ENCODE results near the gene TTLL3. TPM values are rescaled to one million over a fixed set of nuclear protein-coding genes. Genes with fewer than 3 reads are reported as not detected.
"Not testable (repeated sequence)": the region's sequence is repeated elsewhere in the genome, so short reads cannot be mapped to it uniquely, and the experiment has no call there.

TTLL3 gene
- total and polyA plus RNA-seq, 2 donors (not counting 3 experiments of a cell fraction or from before 2014, with no cell fraction given), result 43.5 to 65.2 TPM

DNA sequence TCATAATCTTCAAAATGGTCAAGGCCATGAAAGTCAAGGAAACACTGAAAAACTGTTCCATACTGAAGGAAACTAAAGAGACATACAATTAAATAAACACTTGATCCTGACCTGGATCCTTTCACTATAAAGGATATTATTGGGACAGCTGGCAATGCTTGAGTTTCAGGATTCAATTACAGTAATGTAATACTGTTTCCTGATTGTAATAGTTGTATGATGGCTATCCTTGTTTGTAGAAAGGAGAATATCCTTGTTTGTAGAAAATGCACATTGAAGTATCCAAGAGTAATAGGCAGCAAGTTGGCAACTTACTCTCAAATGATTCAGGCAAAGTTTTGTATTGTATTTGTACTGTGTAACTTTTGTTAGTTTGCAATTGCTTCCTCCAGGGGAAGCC is 65.4 kb downstream of the TTLL3 start:
- Histone ChIP-seq H3K9me3 (replicated peaks; ENCODE audit: control insufficient read depth, insufficient read depth, low read length) (no peaks in the 10 kb centered on the region), H3K27me3 (ENCODE audit: control insufficient read depth in 2 of 2, insufficient read depth in 2 of 2, low read length in 2 of 2) (no peaks in the 10 kb centered on the region), H3K4me2 (ENCODE audit: insufficient read depth, low read length) (no peak overlapping the region), H3K9me1 (replicated peaks; ENCODE audit: control insufficient read depth, extremely low read depth, insufficient read depth, low read length) (no peaks in the 10 kb centered on the region), H3K4me3 (replicated peaks in 1 of 3; ENCODE audit: insufficient read depth in 1 of 3, low read depth in 1 of 3, low read length in 3 of 3) (no peak overlapping the region), H2AFZ (ENCODE audit: low read depth, low read length) (no peak overlapping the region), H3K9ac (replicated peaks; ENCODE audit: extremely low read depth, insufficient read depth, low read length) (no peak overlapping the region), H4K20me1 (replicated peaks; ENCODE audit: control insufficient read depth, extremely low read depth, insufficient read depth, low read length) (no peaks in the 10 kb centered on the region), H3K4me1 (ENCODE audit: control insufficient read depth, extremely low read depth, insufficient read depth, low read length) (no peaks in the 10 kb centered on the region), H3K27ac (ENCODE audit: insufficient read depth, low read depth, low read length) (no peak overlapping the region), H3K36me3 (ENCODE audit: control insufficient read depth in 2 of 2, extremely low read depth in 1 of 2, insufficient read depth in 2 of 2, low read length in 2 of 2) (no peaks in the 10 kb centered on the region), H3K79me2 (ENCODE audit: control insufficient read depth, insufficient read depth, low read length) (no peaks in the 10 kb centered on the region)
- no peak for TF ChIP-seq JUN (IDR thresholded peaks at IDR 0.05; ENCODE audit: borderline replicate concordance, insufficient read depth, insufficient read length, low read depth)
- TF ChIP-seq GATA2 (IDR thresholded peaks at IDR 0.05; ENCODE audit: insufficient read depth, insufficient read length, low read depth, low read length), result no peak
- TF ChIP-seq POLR2A (IDR thresholded peaks at IDR 0.05; ENCODE audit: low read depth, low read length), result no peak
- TF ChIP-seq, protein P1, sequence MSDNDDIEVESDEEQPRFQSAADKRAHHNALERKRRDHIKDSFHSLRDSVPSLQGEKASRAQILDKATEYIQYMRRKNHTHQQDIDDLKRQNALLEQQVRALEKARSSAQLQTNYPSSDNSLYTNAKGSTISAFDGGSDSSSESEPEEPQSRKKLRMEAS (IDR thresholded peaks at IDR 0.05; ENCODE audit: insufficient read depth, insufficient read length), result no peak
- no peak for TF ChIP-seq POLR2AphosphoS5 (IDR thresholded peaks at IDR 0.05; ENCODE audit: insufficient read depth, low read depth, low read length)
- TF ChIP-seq, protein P2, sequence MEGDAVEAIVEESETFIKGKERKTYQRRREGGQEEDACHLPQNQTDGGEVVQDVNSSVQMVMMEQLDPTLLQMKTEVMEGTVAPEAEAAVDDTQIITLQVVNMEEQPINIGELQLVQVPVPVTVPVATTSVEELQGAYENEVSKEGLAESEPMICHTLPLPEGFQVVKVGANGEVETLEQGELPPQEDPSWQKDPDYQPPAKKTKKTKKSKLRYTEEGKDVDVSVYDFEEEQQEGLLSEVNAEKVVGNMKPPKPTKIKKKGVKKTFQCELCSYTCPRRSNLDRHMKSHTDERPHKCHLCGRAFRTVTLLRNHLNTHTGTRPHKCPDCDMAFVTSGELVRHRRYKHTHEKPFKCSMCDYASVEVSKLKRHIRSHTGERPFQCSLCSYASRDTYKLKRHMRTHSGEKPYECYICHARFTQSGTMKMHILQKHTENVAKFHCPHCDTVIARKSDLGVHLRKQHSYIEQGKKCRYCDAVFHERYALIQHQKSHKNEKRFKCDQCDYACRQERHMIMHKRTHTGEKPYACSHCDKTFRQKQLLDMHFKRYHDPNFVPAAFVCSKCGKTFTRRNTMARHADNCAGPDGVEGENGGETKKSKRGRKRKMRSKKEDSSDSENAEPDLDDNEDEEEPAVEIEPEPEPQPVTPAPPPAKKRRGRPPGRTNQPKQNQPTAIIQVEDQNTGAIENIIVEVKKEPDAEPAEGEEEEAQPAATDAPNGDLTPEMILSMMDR (IDR thresholded peaks at IDR 0.05; ENCODE audit: extremely low read depth in 1 of 2, insufficient read depth in 1 of 2, low read depth in 1 of 2, low read length in 2 of 2), result no peak
- TF ChIP-seq FOS (IDR thresholded peaks at IDR 0.05; ENCODE audit: borderline replicate concordance, insufficient read depth, low read length), result no peak
- TF ChIP-seq MYC (IDR thresholded peaks at IDR 0.05; ENCODE audit: low read depth, low read length), result no peak
- no peak for TF ChIP-seq EZH2 (IDR thresholded peaks at IDR 0.05; ENCODE audit: borderline replicate concordance, low read depth, low read length, severe bottlenecking)
- BruUV-seq (replicated peaks), result no TSS peak
- POLR2A ChIA-PET, result no interaction called here
- FAIRE-seq (no peak), DNase-seq (ENCODE audit: low read depth, low spot score) (no peak)
- intact Hi-C loops (cut with micrococcal nuclease), result no loop called here
- dilution Hi-C loops (cut with MboI; ENCODE audit: extremely low pct_ligation_motif_present, low sequenced_read_pairs), result no loop called here
- CTCF ChIA-PET, result interaction anchor here (0.8 kb wide), 1 partner anchor 17 kb away, joined by 3 read pairs; no protein-coding TSS in a partner anchor

DNA sequence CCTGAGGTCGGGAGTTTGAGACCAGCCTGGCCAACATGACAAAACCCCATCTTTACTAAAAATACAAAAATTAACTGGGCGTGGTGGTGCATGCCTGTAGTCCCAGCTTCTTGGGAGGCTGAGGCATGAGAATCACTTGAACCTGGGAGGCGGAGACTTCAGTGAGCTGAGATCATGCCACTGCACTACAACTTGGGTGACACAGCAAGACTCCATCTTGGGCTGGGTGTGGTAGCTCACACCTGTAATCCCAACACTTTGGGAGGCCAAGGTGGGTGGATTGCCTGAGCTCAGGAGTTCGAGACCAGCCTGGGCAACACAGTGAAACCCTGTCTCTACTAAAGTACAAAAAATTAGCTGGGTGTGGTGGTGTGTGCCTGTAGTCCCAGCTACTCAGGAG is 66.2 kb downstream of the TTLL3 start:
- H4K20me1 ChIP-seq (replicated peaks; ENCODE audit: control insufficient read depth, extremely low read depth, insufficient read depth, low read length); H3K27ac ChIP-seq (ENCODE audit: insufficient read depth, low read depth, low read length); POLR2A ChIA-PET; intact Hi-C loops (cut with micrococcal nuclease); H3K4me1 ChIP-seq (ENCODE audit: control insufficient read depth, extremely low read depth, insufficient read depth, low read length); H3K4me3 ChIP-seq (replicated peaks in 1 of 3; ENCODE audit: insufficient read depth in 1 of 3, low read depth in 1 of 3, low read length in 3 of 3); H3K79me2 ChIP-seq (ENCODE audit: control insufficient read depth, insufficient read depth, low read length); DNase-seq (ENCODE audit: low read depth, low spot score); dilution Hi-C loops (cut with MboI; ENCODE audit: extremely low pct_ligation_motif_present, low sequenced_read_pairs); H3K36me3 ChIP-seq (ENCODE audit: control insufficient read depth in 2 of 2, extremely low read depth in 1 of 2, insufficient read depth in 2 of 2, low read length in 2 of 2); H3K9me1 ChIP-seq (replicated peaks; ENCODE audit: control insufficient read depth, extremely low read depth, insufficient read depth, low read length); H3K9me3 ChIP-seq (replicated peaks; ENCODE audit: control insufficient read depth, insufficient read depth, low read length); FAIRE-seq; H2AFZ ChIP-seq (ENCODE audit: low read depth, low read length); H3K27me3 ChIP-seq (ENCODE audit: control insufficient read depth in 2 of 2, insufficient read depth in 2 of 2, low read length in 2 of 2); H3K4me2 ChIP-seq (ENCODE audit: insufficient read depth, low read length); H3K9ac ChIP-seq (replicated peaks; ENCODE audit: extremely low read depth, insufficient read depth, low read length); BruUV-seq (replicated peaks): not testable (repeated sequence)
- CTCF ChIA-PET, result interaction anchor here (0.9 kb wide), 1 partner anchor 18 kb away, joined by 6 read pairs; no protein-coding TSS in a partner anchor

Data from endothelial cell of umbilical vein (primary cell).